Measurements from ENCODE around the gene KRT15.

KRT15 gene

DNA sequence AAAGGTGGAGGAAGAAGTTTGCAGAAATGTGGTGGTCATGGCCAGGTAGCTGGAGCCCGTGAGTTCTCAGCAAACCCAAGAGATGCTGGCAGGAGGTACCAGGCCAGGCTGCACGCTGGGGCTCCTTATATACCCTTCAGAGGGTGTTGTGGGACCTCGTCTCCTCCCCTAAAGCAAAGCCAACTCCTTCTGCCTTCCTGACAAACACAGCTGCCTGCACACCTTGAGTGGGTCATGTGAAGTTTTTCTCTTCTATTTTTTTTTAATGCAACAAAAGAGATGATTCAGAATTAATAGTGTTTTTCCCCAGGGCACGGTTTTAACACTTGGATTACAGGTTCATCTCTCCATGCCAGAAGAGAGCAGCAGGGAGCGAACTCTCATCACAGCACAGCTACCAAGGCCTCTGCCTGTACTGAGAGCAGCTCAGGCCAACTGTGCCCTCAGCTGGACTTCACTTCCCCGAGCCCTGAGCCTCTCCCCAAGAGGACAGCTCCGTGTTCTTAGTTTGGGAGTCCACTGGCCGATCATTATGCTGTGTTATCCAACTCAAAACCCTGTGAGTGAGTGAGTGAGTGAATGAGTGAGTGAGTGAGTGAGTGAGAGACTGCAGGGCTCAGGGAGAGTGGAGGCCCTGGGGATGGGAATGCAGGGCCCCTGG lies at the start of gene KRT15:
TSS of gene KRT15 (minus strand) at position 102 of the 661 bp plus-strand sequence. CDS start at position 39, 63 bp downstream.
- DNase-seq, result peak in 2 of 3 experiments; percentile 85 to 92

DNA sequence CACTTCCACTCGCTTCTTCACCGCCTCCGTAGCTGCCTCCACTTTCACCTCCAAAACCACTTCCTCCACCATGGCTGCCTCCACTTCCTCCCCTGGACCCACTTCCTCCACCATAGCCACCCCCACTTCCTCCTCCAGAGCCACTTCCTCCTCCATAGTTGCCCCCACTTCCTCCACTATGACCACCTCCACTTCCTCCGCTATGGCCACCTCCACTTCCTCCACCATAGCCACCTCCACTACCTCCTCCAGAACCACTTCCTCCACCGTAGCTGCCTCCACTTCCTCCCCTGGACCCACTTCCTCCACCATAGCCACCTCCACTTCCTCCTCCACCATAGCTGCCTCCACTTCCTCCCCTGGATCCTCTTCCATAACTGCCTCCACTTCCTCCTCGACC lies 48.6 kb upstream of the KRT15 start:
- DNase-seq, result no peak

DNA sequence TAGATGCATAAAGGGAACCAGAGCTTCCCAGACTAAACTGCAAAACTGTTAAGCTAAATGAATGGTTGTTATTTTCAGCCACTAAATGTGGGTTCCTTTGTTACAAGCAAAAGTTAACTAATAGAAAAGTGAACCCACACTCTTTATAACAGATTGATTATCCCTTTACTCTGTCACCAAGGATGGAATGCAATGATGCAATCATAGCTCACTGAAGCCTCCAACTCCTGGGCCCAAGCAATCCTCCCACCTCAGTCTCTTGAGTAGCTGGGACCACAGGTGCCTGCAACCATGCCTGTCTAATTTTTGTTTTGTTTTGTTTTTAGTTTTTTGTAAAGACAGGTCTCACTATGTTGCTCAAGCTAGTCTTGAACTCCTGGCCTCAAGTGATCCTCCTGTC lies 46.6 kb upstream of the KRT15 start:
- no peak for DNase-seq

DNA sequence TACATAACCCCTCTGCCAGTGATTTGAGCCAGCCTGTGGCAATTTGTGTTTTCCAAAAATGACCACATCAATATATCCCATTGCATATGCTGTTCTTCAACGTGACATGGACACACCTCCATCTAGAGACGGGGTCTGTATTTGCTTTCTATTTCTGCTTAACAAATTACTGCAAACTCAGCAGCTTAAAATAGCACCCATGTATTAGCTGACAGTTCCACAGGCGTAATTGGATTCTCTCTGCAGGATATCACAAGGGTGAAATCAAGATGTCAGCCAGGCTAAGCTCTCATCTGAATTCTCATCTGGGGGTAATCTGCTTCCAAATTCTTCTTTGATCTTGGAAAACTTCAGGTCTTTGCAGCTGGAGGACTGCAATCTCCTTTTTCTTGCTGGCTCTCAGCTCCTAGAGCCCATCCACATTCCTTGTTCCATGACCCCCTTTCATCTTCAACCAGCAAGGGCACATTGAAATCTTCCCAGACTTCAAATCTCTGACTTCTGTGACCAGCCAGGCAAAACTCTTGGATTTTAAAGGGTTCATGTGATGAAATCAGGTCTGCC lies 45.0 kb upstream of the KRT15 start:
- DNase-seq, result peak in 1 of 3 experiments; percentile 63

DNA sequence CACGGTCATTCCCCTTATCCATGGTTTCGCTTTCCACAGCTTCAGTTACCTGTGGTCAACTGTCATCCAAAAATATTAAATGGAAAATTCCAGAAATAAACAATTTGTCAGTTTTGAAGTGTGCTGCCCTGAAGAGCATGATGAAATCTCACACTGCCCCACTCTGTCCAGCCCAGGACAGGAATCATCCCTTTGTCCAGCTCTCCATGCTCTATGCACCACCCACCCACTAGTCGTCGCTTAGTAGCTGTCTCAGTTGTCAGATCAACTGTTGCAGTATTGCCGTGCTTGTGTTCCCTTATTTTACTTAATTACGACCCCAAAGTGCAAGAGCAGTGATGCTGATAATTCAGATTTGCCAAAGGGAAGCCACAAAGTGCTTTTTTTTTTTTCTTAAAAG lies 42.9 kb upstream of the KRT15 start:
- DNase-seq, result no peak

DNA sequence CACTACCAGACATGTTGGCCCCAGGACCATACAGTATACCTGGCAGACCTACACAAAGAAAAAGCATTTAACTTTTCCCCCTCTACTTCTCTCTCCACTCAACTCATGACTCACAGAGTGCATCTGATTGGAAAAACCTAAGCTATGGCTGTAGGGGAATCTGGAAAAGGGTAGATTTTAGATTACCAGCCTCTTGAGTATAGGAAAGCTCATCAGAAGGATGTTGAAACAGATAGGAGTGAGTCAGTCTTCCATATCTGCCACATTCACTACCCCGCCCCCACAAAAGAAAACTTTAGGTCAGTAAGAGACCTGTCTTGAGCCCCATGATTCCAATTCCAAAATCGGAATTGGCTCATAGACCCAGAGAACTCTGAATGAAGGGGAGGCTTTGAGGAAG lies 40.9 kb upstream of the KRT15 start:
- DNase-seq, result no peak

DNA sequence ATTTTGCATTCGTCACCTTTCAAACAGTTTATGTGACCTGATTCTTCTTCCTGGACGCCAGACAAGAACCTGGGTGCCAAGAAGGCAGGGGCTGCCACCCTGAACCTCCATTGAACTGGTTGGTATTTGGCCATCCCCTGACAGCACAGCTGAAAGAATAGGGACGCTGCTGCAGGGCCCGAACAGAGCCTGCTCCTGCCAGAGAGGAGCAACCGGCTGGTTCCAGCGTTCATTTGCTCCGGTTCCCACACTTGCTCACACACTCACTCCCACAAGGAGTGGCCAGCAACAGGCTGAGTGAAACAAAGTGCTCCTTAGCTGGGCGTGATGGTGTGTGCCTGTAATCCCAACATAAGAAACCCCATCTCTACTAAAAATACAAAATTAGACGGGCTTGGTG lies 38.2 kb upstream of the KRT15 start:
- no peak for DNase-seq

DNA sequence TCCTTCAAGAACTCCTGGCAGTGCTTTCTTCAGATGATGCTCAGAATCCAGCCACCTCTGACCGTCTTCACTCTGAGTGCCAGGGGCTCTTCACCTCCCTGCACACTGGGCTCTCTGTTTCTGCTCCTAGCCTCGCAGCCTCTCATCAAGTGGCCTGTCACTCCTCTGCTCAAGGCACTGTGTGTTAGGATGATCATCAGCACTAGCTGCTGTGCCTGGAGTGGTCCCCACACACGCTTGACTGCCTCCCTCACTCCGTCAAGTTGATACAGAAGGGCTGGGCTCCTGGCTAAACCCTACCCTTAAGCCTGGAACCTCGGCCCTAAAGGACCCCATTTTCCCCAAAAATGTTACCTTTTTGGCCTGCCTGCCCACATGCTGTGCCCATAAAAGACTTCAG lies 37.6 kb upstream of the KRT15 start:
- DNase-seq, result no peak

DNA sequence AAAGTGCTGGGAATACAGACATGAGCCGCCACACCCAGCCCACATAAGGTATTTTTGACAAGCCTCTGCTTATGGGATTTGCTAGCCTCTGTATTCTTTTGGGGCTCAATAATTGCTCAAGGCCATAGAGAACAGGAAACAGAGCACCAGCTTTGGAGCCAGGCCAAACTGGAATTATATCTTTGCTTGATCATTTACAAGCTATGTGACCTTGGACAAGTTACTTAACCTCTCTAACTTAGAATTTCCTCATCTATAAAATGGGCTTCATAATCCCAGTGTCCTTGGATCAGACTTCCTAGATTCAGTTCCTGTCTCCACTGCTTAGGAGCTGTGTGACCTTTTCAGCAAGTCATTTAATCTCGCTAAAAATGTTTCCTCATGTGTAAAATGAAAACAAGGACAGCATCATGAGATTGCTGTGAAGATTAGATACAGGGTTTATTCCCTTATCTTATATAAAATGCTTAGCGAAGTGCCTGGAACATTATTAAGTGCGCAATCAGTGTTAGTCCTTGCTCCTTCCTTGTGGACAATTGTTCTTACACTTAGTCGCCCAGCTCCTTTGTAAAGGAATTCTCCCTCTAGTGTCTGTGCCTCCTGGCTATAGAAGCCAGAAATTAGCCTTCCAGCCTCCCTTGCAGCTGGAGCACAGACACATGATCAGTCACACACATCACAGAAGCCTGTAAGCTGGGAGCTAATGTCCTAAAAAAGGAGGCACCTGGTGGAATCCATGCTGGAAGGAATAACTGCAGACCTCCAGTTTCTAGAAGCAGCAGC lies 36.6 kb upstream of the KRT15 start:
- DNase-seq, result no peak

DNA sequence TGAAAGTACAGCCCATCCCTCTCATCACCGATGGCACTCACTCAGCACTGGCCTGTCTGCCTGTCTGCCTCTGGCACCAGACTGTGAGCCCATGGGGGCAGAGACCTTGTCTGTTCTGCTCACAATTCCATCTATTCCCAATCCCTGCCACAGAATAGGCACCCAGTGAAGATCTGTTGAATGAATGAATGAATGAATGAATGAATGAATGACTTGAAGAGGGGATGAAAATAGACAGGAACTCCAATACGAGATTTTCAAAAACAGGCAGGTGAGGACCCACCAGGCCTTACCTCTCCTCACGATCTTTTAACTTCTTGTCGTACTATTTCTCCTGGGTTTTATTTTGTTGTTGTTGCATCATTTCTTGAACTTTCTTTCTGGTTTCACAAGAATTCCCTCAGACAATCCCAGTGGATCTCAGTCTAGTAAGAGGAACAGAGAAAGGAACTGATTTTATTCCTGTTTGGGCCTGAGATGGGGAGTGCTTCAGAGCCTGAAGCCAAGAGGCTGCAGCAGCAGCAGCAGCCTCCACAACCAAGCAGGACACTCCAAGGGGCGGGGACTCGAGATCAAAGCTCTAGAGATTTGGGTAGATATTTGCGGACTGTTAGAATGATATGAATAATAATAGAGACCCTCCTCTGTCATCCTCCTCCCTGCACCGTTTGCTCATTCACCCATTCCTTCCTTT lies 35.4 kb upstream of the KRT15 start:
- DNase-seq, result no peak

DNA sequence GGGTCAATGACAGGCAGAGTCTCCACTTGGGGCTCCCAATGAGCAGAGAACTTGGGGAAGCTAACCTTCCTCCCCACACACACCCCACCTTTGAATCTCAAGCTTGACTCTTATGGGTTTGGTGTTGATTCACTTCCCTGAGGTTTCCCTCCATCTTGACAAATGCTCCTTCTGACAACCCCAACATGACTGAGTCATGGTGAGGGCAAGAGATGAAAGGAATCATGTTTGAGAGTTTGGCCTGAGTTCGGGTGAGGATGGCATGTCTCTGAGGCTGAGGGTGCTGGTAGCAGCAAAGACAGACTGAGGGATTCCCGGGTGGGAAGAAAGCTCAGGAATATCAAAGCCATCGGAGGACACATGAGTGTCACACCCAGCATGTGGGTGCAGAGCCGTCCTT lies 34.5 kb upstream of the KRT15 start:
- DNase-seq, result no peak

DNA sequence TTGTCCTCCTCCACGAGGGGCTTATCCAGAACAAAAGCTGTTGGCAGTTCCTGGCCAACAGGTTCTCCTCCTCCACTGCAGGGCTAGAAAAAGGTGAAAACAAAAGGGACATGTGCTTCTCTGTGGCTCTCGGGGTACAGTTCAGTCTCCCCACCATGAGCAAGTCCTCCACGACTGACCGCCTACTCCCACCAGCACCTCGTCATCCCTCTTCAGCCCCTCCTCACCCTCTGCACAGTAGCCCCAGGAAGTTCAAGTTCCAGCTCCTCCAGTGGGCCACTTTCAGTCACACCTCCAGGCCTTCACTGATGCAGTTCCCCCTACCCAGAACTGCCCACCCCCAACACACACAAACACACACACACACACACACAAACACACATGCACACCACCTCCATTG lies 33.8 kb upstream of the KRT15 start:
- no peak for DNase-seq

DNA sequence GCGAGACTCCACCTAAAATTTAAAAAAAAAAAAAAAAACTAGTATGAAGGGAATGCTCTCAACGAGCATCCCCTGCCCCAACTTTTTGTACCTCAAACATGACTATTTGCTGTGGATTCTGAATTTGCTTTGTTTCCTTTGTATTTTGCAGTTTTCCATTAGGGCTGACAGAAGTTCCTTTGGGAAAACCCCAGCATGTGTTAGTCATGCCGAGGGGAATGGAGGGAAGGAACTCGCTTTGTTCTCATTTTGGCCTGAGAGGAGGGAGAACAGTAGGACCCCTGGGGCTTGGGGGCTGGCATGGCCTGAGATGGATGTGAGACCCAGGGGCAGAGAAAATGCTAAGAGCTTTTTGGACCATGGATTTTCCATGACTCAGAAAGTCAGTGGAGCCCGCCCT lies 32.7 kb upstream of the KRT15 start:
- no peak for DNase-seq

DNA sequence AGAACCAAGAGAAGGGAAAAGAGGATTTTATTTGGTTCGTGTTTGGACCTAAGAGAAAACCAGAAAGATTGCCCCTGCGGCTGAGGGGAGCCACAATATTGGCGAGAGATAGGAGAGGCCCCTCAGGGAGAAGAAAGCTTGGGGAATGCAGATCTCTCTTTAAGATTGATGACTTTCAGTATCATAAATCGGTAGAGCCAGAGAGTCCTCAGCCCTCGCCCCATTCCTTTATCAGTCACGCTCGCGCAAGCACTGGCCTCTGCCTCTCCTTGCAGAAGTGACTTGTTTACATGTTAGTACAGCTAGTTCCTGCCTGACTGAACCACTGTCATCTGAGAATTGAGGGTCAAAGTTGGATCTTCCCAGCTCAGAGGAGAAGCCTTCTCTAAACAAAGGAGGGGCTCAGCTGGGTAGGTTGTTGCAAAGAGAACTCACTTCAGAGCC lies 30.9 kb upstream of the KRT15 start:
- DNase-seq, result peak in 1 of 3 experiments; percentile 9

DNA sequence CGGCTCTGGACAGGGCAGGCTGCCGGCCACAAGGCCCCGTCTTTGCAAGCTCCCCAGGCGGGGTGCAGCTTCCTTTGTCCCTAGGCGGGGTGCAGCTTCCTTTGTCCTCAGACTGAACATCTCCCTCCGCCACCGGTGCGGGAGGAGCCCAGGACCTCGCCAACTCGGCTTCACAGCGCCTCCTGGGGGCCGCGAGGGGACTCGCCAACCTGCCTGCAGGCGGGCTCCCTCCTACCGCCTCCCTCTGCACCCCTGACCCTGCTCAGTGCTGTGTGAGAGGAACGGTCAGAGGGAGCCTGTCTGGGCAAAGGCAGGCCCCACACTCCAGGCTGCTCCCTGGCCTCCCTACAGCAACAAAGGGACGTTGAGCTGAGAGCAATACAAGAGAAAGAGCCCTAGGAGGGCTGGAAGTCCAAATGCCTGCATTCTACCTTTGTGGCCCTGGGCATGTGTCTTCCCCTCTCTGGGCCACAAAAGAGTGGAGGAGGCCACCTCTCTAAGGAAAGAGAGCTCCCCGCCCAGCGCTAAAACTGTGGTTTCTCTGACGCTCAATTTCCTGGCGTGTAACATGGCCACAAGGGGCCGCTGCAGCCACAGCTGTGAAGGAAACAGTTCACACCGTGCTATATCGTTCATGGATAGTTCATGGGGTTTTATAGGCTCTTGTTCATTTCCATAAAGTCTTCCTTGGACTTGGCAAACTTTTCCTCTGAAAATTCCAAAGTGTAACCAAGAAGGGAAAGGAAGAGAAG lies 30.3 kb upstream of the KRT15 start:
- DNase-seq, result peak; percentile 74 to 86 (median 82)

DNA sequence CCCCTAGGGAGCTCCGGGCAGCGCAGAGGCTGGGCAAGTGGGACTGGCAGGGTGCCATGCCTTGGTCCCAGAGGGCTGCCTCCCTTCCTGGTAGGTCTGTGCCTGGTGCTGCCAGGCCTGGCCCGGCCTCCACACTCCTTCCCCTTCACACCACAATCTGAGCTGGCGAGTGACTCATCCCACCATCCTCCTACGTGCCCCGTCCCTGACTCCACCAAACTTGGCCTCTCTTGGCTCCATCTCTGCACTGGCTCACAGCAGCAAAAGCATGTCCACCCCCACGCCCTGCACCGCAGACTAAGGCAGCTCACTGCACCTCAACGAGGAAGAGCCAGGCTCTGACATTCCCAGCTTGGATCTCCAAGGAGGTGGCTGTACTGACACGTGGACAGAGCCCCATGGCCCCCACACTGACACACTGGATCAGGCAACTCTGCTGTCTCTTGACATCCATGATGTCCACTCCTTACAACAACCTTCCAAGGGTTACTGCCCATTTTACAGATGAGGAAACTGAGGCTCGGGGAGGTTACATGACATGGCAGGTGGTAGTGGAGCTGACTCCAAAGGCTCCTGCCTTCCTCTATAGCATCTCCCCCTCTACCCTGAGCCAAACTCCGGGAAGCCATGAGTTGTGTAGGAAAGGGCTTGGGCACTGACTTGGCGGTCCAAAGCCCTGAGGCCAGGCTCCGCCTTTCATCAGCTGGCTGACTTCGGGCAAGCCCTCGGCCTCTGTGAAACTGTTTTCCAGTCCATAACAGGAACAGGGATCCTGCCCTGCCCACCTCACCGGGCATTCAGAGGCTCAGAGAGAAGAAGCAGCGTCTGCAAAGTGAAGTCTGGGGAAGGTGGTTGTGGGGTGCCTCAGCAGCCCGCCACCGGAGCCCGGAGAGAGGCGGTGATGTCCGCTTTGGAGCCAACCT lies 29.5 kb upstream of the KRT15 start:
- DNase-seq, result no peak

DNA sequence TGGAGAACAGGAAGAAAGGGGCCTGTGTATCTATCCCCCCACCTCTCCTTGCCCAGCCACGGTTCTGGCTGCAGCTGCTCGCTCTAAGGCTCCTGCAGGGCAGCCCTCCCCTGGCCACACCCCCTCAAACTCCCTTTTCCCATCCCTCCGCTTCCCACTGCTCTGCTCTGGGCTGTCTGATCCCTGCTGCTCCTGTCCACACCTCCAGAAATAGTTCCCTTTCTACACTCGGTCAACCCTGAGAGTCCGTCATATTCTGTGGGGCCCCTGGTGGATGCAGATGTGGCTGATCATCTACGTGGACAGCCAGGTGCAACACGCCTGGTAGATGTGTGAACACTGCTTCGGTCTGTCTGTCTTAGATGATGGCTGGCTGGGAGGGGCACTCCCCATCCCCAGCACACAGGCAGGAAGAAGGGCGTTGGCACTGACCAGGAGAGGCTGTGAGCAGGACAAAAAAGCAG lies 28.7 kb upstream of the KRT15 start:
- peak in 1 of 3 experiments; percentile 34 for DNase-seq

DNA sequence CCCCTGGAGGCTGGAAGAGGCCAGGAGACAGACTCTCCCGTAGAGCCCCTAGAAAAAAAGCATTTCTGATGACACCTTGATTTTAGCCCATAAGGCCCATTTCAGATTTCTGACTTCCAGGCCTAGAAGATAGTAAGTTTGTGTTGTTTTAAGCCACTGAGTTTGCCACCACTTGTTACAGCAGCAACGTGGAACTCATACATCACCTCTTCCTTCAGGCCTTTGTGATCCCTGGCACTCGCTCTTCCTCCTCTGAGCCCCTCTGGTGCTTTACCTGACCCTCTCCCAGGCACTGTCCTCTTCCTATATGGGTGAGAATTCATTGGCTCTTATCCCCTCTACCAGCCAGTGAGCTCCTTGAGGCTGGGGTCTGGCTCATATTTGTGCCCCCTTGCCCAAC lies 28.1 kb upstream of the KRT15 start:
- DNase-seq, result no peak

DNA sequence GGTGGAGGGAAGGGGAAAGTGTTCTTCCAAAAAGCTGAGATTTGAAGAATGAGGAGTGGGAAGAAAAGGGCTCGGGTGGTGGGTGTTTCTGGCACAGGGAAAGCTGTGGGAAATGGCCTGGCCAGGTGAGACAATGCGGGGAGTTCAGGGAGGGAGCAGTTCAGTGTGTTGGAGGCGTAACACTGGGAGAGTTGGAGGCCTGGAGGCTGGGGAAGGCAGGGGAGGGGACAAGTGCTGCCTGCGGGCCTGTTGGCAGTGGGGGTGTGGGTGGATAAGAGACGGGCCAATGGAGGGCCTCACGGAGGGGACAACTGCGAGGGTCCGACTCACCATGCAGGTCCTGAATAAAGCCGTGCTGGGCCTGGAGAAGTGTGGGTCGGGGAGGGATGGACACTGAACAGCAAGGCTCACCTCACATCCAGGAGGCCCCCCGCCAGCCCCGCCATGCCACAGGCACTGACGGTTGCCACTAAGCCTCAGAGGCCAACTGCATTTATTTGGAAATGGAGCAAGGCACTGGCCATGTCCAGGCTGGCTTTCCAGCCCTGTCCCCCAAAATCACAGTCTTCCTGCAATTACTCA lies 27.2 kb upstream of the KRT15 start:
- DNase-seq, result no peak

DNA sequence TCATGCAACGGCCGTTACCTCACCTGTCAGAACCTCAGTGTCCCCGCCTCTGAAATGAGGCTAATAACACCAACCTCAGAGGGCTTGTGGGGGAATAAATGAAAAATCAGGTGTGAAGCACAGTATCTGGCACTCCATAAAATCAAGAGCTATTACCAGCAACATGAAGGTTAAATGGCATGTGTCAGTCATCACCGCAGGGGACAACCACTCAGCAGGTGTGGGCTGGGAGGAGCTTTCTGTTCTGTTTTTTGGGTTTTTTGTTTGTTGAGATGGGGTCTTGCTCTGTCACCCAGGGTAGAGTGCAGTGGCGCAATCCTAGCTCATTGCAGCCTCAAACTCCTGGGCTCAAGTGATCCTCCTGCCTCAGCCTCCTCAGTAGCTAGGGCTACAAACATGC lies 26.2 kb upstream of the KRT15 start:
- no peak for DNase-seq

DNA sequence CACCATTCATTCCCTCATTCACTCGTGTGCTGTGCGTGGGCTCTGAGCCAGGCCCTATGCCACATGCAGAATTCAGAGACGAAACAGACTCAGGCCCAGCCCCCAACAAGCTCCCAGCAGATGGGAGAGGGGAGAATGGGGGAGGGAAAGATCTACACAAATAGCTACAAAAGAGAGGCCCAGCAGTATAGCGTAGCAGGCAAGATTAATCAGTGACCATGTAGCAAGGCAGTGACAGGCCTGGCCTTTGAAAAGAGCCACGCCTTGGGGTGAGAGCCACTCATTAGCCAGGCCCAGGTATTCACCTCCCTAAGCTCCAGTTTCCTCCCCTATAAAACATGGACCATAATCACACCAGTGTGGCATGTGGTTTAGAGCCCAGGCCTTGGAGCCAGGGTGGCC lies 25.8 kb upstream of the KRT15 start:
- DNase-seq, result peak; percentile 31 to 81 (median 51)
